Measurements from ENCODE around the gene SCN5A.

DNA sequence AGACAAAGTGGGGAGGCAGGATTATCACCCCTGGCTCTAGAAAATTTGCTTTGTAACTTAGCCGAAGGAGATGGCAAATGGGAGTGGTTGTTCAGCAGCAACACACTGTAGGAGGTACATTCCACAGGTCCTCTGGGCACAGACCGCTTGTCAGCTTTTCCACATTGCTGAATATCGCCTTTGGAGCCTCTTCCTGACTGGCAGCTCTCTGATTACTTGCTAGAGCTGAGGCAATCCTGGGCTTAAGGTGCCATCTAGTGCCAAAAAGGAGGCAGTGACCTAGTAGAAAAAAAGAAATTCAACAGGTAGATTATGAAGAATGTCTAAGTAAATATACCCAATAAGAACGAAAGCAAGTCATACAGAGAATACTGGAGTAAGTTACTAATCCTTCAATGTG is 13.1 kb upstream of the SCN5A start:
- TF ChIP-seq CTCF (conservative IDR thresholded peaks at IDR 0.05 in 1 of 2, IDR thresholded peaks at IDR 0.05 in 1 of 2; ENCODE audit: extremely low read depth in 1 of 2, insufficient read depth in 1 of 2, low read depth in 1 of 2, low read length in 2 of 2) = peak; percentile 72 to 84
- TF ChIP-seq EZH2 (IDR thresholded peaks at IDR 0.05; ENCODE audit: borderline replicate concordance, low read length) = no peak

Data from mammary epithelial cell (primary cell).